HEK293T (cell line): Measurements from ENCODE around the gene TBL1X.

ENCODE experiments used
- BHLHE40 ChIP-seq: fragments of 450-650 bp; IDR thresholded peaks from 2 replicates; pipeline ENCODE4 v1.6.1; 2016; ENCODE audit warnings: mild to moderate bottlenecking, moderate library complexity, borderline replicate concordance
- FOXM1 ChIP-seq: fragments of 450-650 bp; IDR thresholded peaks from 2 replicates; pipeline ENCODE4 v1.6.1; 2017; ENCODE audit warnings: mild to moderate bottlenecking, borderline replicate concordance
- HDGF ChIP-seq: fragments of 450-650 bp; IDR thresholded peaks from 2 replicates; pipeline ENCODE4 v1.6.1; 2017; ENCODE audit warnings: antibody characterized with exemption, borderline replicate concordance
- L3MBTL2 ChIP-seq: fragments of 450-650 bp; conservative IDR thresholded peaks from 2 replicates; pipeline ENCODE4 v1.6.1; 2016; ENCODE audit warnings: mild to moderate bottlenecking
- NFRKB ChIP-seq: fragments of 450-650 bp; IDR thresholded peaks from 2 replicates; pipeline ENCODE4 v1.6.1; 2016; ENCODE audit warnings: mild to moderate bottlenecking, moderate library complexity
- PKNOX1 ChIP-seq: fragments of 450-650 bp; IDR thresholded peaks from 2 replicates; pipeline ENCODE4 v1.6.1; 2016

- TF ChIP-seq L3MBTL2: no peak
- no peak for TF ChIP-seq FOXM1
- TF ChIP-seq NFRKB: no peak
- TF ChIP-seq HDGF: no peak
- no peak for TF ChIP-seq BHLHE40
- no peak for TF ChIP-seq PKNOX1
Observed at GRCh38 chrX:9654929-9655328, 190.1 kb downstream of the TBL1X start.
